Measurements from ENCODE around the gene SAMMSON. TPM values are rescaled to one million over a fixed set of nuclear protein-coding genes. Genes with fewer than 3 reads are reported as not detected.

The SAMMSON gene
- polyA plus RNA-seq, 1 donor (not counting 4 experiments of a cell fraction or from before 2014, with no cell fraction given) = not detected

DNA sequence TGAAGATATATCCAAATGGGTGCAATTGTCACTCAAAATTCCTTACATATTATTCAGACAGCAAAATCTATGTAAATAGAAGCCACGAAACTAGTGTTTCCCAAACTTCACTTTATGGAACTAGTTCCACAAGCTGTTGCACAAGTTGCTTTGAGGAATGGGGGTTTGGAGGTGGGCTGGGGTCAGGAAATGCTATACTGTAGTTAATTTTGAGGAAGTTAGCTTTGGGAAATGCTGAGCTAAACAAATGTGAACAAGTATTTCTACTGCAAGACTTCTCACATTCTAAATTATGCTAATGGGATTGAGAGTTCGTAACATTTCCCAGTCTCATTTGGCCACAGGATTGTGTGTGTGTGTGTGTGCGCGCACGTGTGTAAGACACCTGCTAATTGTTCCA lies 28.7 kb upstream of the SAMMSON start:
- dilution Hi-C loops (cut with MboI; ENCODE audit: extremely low pct_ligation_motif_present, low sequenced_read_pairs) = loop anchor here (25.0 kb wide), 1 partner anchor 284 kb away; no protein-coding TSS in a partner anchor
- TF ChIP-seq, protein P1, sequence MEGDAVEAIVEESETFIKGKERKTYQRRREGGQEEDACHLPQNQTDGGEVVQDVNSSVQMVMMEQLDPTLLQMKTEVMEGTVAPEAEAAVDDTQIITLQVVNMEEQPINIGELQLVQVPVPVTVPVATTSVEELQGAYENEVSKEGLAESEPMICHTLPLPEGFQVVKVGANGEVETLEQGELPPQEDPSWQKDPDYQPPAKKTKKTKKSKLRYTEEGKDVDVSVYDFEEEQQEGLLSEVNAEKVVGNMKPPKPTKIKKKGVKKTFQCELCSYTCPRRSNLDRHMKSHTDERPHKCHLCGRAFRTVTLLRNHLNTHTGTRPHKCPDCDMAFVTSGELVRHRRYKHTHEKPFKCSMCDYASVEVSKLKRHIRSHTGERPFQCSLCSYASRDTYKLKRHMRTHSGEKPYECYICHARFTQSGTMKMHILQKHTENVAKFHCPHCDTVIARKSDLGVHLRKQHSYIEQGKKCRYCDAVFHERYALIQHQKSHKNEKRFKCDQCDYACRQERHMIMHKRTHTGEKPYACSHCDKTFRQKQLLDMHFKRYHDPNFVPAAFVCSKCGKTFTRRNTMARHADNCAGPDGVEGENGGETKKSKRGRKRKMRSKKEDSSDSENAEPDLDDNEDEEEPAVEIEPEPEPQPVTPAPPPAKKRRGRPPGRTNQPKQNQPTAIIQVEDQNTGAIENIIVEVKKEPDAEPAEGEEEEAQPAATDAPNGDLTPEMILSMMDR (optimal IDR thresholded peaks at IDR 0.05 in 1 of 3, IDR thresholded peaks at IDR 0.05 in 1 of 3, conservative IDR thresholded peaks at IDR 0.05 in 1 of 3; ENCODE audit: extremely low read depth in 1 of 3, insufficient read depth in 2 of 3, low read length in 3 of 3) = no peak
- no peak for TF ChIP-seq EZH2 (IDR thresholded peaks at IDR 0.05; ENCODE audit: low read length)
- Histone ChIP-seq H4K20me1 (ENCODE audit: control insufficient read depth, extremely low read depth, insufficient read depth, low read length) (no peaks in the 10 kb centered on the region), H3K9ac (ENCODE audit: control insufficient read depth, extremely low read depth, insufficient read depth, low read length) (no peak overlapping the region), H3K9me1 (ENCODE audit: control insufficient read depth, extremely low read depth, insufficient read depth, low read length) (no peaks in the 10 kb centered on the region), H3K4me2 (ENCODE audit: control insufficient read depth, extremely low read depth, insufficient read depth, low read depth, low read length) (no peak overlapping the region), H3K27ac (ENCODE audit: control insufficient read depth, insufficient read depth, low read length) (no peak overlapping the region), H3K4me1 (ENCODE audit: control insufficient read depth, extremely low read depth, insufficient read depth, low read length) (no peaks in the 10 kb centered on the region), H3K27me3 (ENCODE audit: control insufficient read depth, extremely low read depth, insufficient read depth, low read length) (no peaks in the 10 kb centered on the region), H2AFZ (ENCODE audit: control insufficient read depth, low read length) (no peak overlapping the region), H3K4me3 (ENCODE audit: control insufficient read depth in 2 of 3, extremely low read depth in 1 of 3, insufficient read depth in 2 of 3, low read depth in 1 of 3, low read length in 3 of 3) (no peak overlapping the region), H3K79me2 (ENCODE audit: control insufficient read depth, insufficient read depth, low read length) (no peaks in the 10 kb centered on the region), H3K36me3 (ENCODE audit: control insufficient read depth in 2 of 2, extremely low read depth in 1 of 2, insufficient read depth in 2 of 2, low read length in 2 of 2) (no peaks in the 10 kb centered on the region), H3K9me3 (ENCODE audit: control insufficient read depth, low read depth, low read length) (no peaks in the 10 kb centered on the region)
- FAIRE-seq (no peak), DNase-seq (ENCODE audit: low read depth, low spot score) (no peak)

DNA sequence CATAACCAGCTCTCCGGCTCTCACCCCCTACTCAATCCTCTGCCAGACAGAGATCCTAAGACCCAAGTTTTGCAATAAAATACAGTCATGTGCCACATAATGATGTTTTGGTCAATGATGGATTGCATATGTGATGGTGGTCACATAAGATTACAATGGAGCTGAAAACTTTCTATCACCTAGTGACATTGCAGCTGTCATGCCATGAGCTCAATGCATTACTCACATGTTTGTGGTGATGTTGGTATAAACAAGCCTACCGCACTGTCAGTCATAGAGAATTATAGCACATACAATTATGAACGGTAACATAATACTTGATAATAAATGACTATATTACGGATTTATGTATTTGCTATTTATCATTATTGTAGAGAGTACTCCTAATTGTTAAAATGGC lies 26.9 kb upstream of the SAMMSON start:
- no peaks in the 10 kb centered on the region for H3K9me1 ChIP-seq (ENCODE audit: control insufficient read depth, extremely low read depth, insufficient read depth, low read length)
- H3K9me3 ChIP-seq (ENCODE audit: control insufficient read depth, low read depth, low read length) = no peaks in the 10 kb centered on the region
- DNase-seq (ENCODE audit: low read depth, low spot score) = no peak
- TF ChIP-seq, protein P1 (optimal IDR thresholded peaks at IDR 0.05 in 1 of 3, IDR thresholded peaks at IDR 0.05 in 1 of 3, conservative IDR thresholded peaks at IDR 0.05 in 1 of 3; ENCODE audit: extremely low read depth in 1 of 3, insufficient read depth in 2 of 3, low read length in 3 of 3) = no peak
- TF ChIP-seq EZH2 (IDR thresholded peaks at IDR 0.05; ENCODE audit: low read length) = no peak
- no peak overlapping the region for H3K27ac ChIP-seq (ENCODE audit: control insufficient read depth, insufficient read depth, low read length)
- no peaks in the 10 kb centered on the region for H3K27me3 ChIP-seq (ENCODE audit: control insufficient read depth, extremely low read depth, insufficient read depth, low read length)
- H3K4me1 ChIP-seq (ENCODE audit: control insufficient read depth, extremely low read depth, insufficient read depth, low read length) = no peaks in the 10 kb centered on the region
- no peak overlapping the region for H2AFZ ChIP-seq (ENCODE audit: control insufficient read depth, low read length)
- H3K4me3 ChIP-seq (ENCODE audit: control insufficient read depth in 2 of 3, extremely low read depth in 1 of 3, insufficient read depth in 2 of 3, low read depth in 1 of 3, low read length in 3 of 3) = no peak overlapping the region
- H3K4me2 ChIP-seq (ENCODE audit: control insufficient read depth, extremely low read depth, insufficient read depth, low read depth, low read length) = no peak overlapping the region
- FAIRE-seq = no peak
- H3K36me3 ChIP-seq (ENCODE audit: control insufficient read depth in 2 of 2, extremely low read depth in 1 of 2, insufficient read depth in 2 of 2, low read length in 2 of 2) = no peaks in the 10 kb centered on the region
- H4K20me1 ChIP-seq (ENCODE audit: control insufficient read depth, extremely low read depth, insufficient read depth, low read length) = no peaks in the 10 kb centered on the region
- no peak overlapping the region for H3K9ac ChIP-seq (ENCODE audit: control insufficient read depth, extremely low read depth, insufficient read depth, low read length)
- H3K79me2 ChIP-seq (ENCODE audit: control insufficient read depth, insufficient read depth, low read length) = no peaks in the 10 kb centered on the region
- dilution Hi-C loops (cut with MboI; ENCODE audit: extremely low pct_ligation_motif_present, low sequenced_read_pairs) = loop anchor here (25.0 kb wide), 1 partner anchor 285 kb away; no protein-coding TSS in a partner anchor

All from keratinocyte (primary cell).